GM18867 (cell line): ENCODE data around the gene MED23.
"Not testable (repeated sequence)": the region's sequence is repeated elsewhere in the genome, so short reads cannot be mapped to it uniquely, and the experiment has no call there.

ENCODE experiments used
- ATAC-seq: cut with Tn5 transposase; IDR thresholded peaks from one replicate; pipeline ENCODE4 v1.9.1; 2021; ENCODE audit warnings: mild to moderate bottlenecking, moderate library complexity; ENCODE audit not compliant: unreplicated experiment

Gene MED23

GRCh38 chr6:131581523-131581922 lies 46.5 kb downstream of the MED23 start:
- no peak for ATAC-seq

- no peak for ATAC-seq
Measured at GRCh38 chr6:131575834-131576478, 52.1 kb downstream of the MED23 start.

- no peak for ATAC-seq
Measured at GRCh38 chr6:131574686-131575085, 53.4 kb downstream of the MED23 start.

- no peak for ATAC-seq
Measured at GRCh38 chr6:131574133-131574532, 53.9 kb downstream of the MED23 start.

- no peak for ATAC-seq
Measured at GRCh38 chr6:131572686-131573415, 55.2 kb downstream of the MED23 start, which contains the start of gene ARG1. Gene ARG1, plus strand, starts transcription at chr6:131573226. Its CDS starts 57 bp downstream, at chr6:131573283.

- ATAC-seq, result no peak
Measured at GRCh38 chr6:131568726-131569125, 59.3 kb downstream of the MED23 start.

- ATAC-seq, result no peak
Measured at GRCh38 chr6:131565056-131565455, 63.0 kb downstream of the MED23 start.

- no peak for ATAC-seq
Measured at GRCh38 chr6:131561925-131562707, 65.9 kb downstream of the MED23 start.

GRCh38 chr6:131558922-131559321 lies 69.1 kb downstream of the MED23 start:
- no peak for ATAC-seq

GRCh38 chr6:131555992-131556391 lies 72.0 kb downstream of the MED23 start:
- ATAC-seq, result no peak

GRCh38 chr6:131552572-131552971 lies 75.5 kb downstream of the MED23 start:
- no peak for ATAC-seq

- ATAC-seq, result no peak
Measured at GRCh38 chr6:131551902-131552301, 76.1 kb downstream of the MED23 start.

GRCh38 chr6:131549811-131550210 lies 78.2 kb downstream of the MED23 start:
- no peak for ATAC-seq

- no peak for ATAC-seq
Measured at GRCh38 chr6:131548441-131548840, 79.6 kb downstream of the MED23 start.

GRCh38 chr6:131547488-131547887 lies 80.6 kb downstream of the MED23 start:
- ATAC-seq, result no peak

- no peak for ATAC-seq
Measured at GRCh38 chr6:131545317-131545716, 82.7 kb downstream of the MED23 start.

GRCh38 chr6:131538615-131539014 lies 89.4 kb downstream of the MED23 start:
- not testable (repeated sequence) for ATAC-seq

GRCh38 chr6:131532580-131533039 lies 95.4 kb downstream of the MED23 start:
- ATAC-seq, result peak; percentile 93

- ATAC-seq, result not testable (repeated sequence)
Measured at GRCh38 chr6:131531681-131532080, 96.4 kb downstream of the MED23 start.

GRCh38 chr6:131530936-131531335 lies 97.1 kb downstream of the MED23 start:
- not testable (repeated sequence) for ATAC-seq

GRCh38 chr6:131524695-131525336 lies 103.2 kb downstream of the MED23 start:
- no peak for ATAC-seq
